Large intestine (tissue), 3 donors: ENCODE data around the gene SPDYE2B. TPM values are rescaled to one million over a fixed set of nuclear protein-coding genes. Genes with fewer than 3 reads are reported as not detected.
"Not testable (repeated sequence)": the region's sequence is repeated elsewhere in the genome, so short reads cannot be mapped to it uniquely, and the experiment has no call there.

Experiments used
- DNase-seq, 2 donors: peaks; one replicate each; pipeline versions ENCODE4 v3.0.0 to v3.0.0-alpha.2; 2013
- H3K27ac ChIP-seq: one replicate; pipeline ENCODE4 v1.5.1; 2013; ENCODE audit warnings: low read length
- H3K27me3 ChIP-seq: 2 replicates; pipeline ENCODE4 v1.6.1; 2013; ENCODE audit warnings: low read length; ENCODE audit not compliant: control insufficient read depth, insufficient read depth
- H3K36me3 ChIP-seq: 2 replicates; pipeline ENCODE4 v1.6.1; 2013; ENCODE audit warnings: low read length; ENCODE audit not compliant: control insufficient read depth, insufficient read depth
- H3K4me1 ChIP-seq: one replicate; pipeline ENCODE4 v1.6.1; 2013; ENCODE audit warnings: low read length; ENCODE audit not compliant: control insufficient read depth, insufficient read depth
- H3K4me3 ChIP-seq: one replicate; pipeline ENCODE4 v1.5.1; 2013; ENCODE audit warnings: low read length
- H3K9me3 ChIP-seq: one replicate; pipeline ENCODE4 v1.6.1; 2013; ENCODE audit warnings: mild to moderate bottlenecking, low read depth, low read length, moderate library complexity; ENCODE audit not compliant: control insufficient read depth
- WGBS: methylation state at CpG from one replicate; pipeline ENCODE4 v1.1.5; 2013; ENCODE audit warnings: low lambda C conversion rate; ENCODE audit not compliant: insufficient coverage; 5-methylcytosine and 5-hydroxymethylcytosine counted together
- polyA plus RNA-seq: library from polyadenylated mRNA; unstranded; fragments of 120-200 nt; gene quantifications from one replicate; pipeline ENCODE4 v1.2.1, GENCODE V29; 2013

The SPDYE2B gene
- polyA plus RNA-seq, 1 donor = 1.0 TPM

DNA sequence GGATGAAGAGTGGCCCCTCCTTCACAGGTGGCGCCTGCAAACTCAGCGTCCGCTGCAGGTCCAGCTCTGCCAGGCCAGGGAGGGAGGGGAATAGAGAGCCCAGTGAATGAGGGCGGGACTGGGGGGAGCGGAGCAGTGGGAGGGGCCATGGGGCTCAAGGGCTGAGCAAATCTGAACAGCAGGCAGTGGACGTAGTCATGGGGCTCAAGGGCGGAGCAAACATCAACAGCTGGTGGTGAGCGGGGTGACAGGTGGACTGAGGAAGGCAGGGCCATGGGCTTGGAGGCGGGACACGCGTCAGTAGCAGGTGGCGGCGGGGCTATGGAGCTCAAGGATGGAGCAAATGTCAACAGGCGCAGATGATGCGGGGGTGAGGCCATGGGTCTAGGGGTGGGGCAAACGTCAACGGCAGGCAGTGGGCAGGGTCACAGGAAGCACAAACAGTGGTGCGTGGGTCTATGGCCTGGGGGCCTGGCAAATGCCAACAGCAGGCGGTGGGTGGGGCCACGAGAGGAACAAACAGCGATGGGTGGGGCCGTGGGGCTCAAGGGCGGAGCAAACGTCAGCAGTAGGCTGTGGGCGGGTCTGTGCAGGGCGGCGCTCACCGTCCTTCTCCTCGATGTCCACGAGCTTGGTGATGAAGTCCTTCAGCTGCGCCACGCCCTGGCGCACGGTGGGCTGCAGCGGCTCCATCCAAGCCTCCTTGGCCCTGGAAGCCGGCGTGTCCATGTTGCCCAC, 38.3 kb downstream of the SPDYE2B start:
- H3K9me3 ChIP-seq, H3K27ac ChIP-seq, H3K4me1 ChIP-seq, DNase-seq, H3K27me3 ChIP-seq, H3K36me3 ChIP-seq, H3K4me3 ChIP-seq: not testable (repeated sequence)
- no CpG with 5 or more reads among the region's 37 CpGs for WGBS

- not testable (repeated sequence) for H3K4me1 ChIP-seq, H3K27ac ChIP-seq, H3K4me3 ChIP-seq, H3K36me3 ChIP-seq, DNase-seq, H3K27me3 ChIP-seq, H3K9me3 ChIP-seq
- WGBS = no CpG with 5 or more reads among the region's 74 CpGs
Observed at GRCh38 chr7:102689436-102690282, 39.5 kb downstream of the SPDYE2B start.

GRCh38 chr7:102690602-102691001, 40.5 kb downstream of the SPDYE2B start:
- H3K9me3 ChIP-seq, H3K4me3 ChIP-seq, H3K27ac ChIP-seq, DNase-seq, H3K4me1 ChIP-seq, H3K36me3 ChIP-seq, H3K27me3 ChIP-seq: not testable (repeated sequence)
- no CpG with 5 or more reads among the region's 6 CpGs for WGBS

DNA sequence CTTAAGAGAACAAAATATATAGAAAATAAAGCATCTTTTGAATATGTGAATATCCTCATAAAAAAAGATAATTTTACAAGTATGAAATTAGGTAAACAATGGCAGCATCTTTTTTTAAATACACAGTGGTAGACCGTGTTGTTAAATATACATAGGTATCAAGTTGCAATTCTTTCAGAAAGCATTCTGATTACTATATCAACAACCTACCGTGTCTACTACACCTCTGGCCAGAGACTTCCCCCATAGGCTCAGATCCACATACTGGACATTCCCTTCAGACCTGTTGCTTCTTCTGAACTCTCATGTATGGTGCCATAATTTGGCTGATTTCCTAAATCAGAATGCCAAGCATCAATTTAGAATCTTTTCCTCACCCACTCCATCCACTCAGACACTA, 43.9 kb downstream of the SPDYE2B start:
- not testable (repeated sequence) for H3K9me3 ChIP-seq, DNase-seq, H3K27ac ChIP-seq, H3K27me3 ChIP-seq, H3K4me3 ChIP-seq, H3K36me3 ChIP-seq, H3K4me1 ChIP-seq
- WGBS = no CpG with 5 or more reads among the region's 2 CpGs

DNA sequence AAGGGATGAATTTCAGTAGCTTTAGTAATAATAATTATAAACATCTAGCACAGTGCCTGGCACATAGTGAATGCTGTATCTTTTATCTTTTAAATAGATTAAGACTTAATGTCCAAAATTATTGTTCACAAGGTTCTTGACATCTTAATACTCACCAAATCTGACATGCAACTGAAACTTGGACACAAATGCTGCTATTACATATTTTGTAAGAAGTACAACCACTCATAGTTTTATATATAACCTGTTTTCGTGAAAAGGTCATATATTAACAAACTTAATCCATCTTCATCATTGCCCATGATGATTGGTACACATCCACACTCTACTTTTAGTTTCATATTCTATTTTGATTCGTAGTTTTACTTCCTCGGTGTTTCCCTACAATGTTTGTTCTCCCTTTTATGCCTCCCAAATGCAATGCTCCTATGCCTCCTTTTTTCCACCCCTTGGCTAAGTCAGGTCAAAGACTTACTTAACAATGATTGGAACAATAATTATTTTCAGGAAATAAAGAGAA, 45.0 kb downstream of the SPDYE2B start:
- not testable (repeated sequence) for H3K27ac ChIP-seq, H3K27me3 ChIP-seq, H3K4me1 ChIP-seq, DNase-seq, H3K4me3 ChIP-seq, H3K36me3 ChIP-seq, H3K9me3 ChIP-seq
- no CpG with 5 or more reads among the region's 3 CpGs for WGBS

DNA sequence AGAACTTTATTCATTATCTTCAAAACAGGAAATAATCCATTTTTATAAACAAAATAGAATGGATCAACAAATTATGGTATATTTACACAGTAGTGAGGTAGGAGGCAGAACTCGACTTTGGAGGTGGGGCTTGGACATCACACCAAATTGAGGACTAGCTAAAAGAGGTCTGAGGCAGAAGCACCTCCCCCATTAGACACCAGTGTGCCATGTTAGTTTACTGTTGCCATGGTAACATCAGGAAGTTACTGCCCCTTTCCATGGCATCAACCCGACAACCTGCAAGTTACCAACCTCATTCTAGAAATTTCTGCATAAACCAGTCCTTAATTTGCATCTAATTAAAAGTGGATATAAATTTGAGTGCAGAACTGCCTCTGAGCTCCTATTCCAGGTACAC, 45.9 kb downstream of the SPDYE2B start:
- H3K27me3 ChIP-seq, H3K9me3 ChIP-seq, H3K27ac ChIP-seq, H3K36me3 ChIP-seq, H3K4me1 ChIP-seq, H3K4me3 ChIP-seq, DNase-seq: not testable (repeated sequence)
- WGBS = no CpG with 5 or more reads among the region's 2 CpGs

DNA sequence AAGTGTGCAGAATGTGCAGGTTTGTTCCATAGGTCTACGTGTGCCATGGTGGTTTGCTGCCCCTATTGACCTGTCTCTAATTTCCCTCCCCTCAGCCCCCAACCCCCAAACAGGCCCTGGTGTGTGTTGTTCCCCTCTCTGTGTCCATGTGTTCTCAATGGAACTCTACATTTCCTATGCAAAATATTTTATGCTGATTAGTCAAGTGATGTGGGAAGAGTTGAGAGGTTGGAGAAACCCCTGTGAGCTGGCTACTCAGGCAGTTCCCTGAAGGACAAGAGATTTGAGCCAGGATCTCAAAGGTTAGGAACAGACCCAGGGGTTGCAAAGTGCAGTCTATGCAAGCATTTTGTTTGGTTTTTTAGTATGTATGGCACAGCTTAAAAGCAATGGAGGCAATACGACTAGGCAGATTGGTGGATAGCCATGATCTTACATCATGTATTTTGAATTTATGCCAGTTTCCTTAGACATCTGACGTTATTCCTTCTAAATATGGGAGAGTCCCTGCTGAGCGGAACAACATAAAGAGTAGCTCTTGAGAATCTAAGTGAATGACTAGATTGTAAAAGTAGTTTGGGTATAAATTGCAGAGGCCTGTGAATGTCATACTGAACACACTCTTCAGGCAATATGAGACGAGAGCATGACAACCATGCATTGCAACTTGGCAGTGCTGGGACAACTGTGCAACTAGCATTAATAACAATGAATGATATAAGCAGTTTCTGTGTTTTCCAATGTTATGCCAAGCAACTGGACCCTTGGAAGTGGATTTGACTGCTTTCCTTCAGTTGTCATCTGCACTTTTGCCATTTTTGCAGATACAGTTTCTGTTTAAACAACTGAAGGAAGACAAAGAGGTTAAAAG, 47.8 kb downstream of the SPDYE2B start:
- not testable (repeated sequence) for H3K27ac ChIP-seq, H3K4me3 ChIP-seq, H3K27me3 ChIP-seq, DNase-seq, H3K9me3 ChIP-seq, H3K4me1 ChIP-seq, H3K36me3 ChIP-seq
- WGBS = no CpG with 5 or more reads among the region's 5 CpGs

- H3K36me3 ChIP-seq, H3K27ac ChIP-seq, DNase-seq, H3K9me3 ChIP-seq, H3K4me1 ChIP-seq, H3K4me3 ChIP-seq, H3K27me3 ChIP-seq: not testable (repeated sequence)
- 17% methylated on average over 1 of the region's 9 CpGs for WGBS
Observed at GRCh38 chr7:102698962-102699750, 49.0 kb downstream of the SPDYE2B start.
